NB4 (cell line): ENCODE measurements around the gene JAKMIP2.
"Not testable (repeated sequence)": the region's sequence is repeated elsewhere in the genome, so short reads cannot be mapped to it uniquely, and the experiment has no call there.

Experiments
- DNase-seq: peaks from one replicate; pipeline ENCODE4 v3.0.0; 2010; ENCODE audit warnings: low read depth
- H3K4me3 ChIP-seq: one replicate; pipeline ENCODE4 v1.5.1; 2011; ENCODE audit warnings: mild to moderate bottlenecking, low read depth, low read length, moderate library complexity
- MAX ChIP-seq: IDR thresholded peaks from 2 replicates; pipeline ENCODE4 v1.6.1; 2011; ENCODE audit warnings: low read depth, low read length
- MYC ChIP-seq: IDR thresholded peaks from 2 replicates; pipeline ENCODE4 v1.6.1; 2011; ENCODE audit warnings: low read depth, low read length
- POLR2A ChIP-seq: IDR thresholded peaks from 2 replicates; pipeline ENCODE4 v1.6.1; 2011; ENCODE audit warnings: mild to moderate bottlenecking; ENCODE audit not compliant: insufficient read length; ENCODE audit errors: extremely low read depth
- TF ChIP-seq, protein P1 (sequence below): IDR thresholded peaks from one replicate; pipeline ENCODE4 v1.5.1; 2012; ENCODE audit warnings: low read depth, low read length

Gene JAKMIP2

GRCh38 chr5:147557876-147558745 lies 224.4 kb downstream of the JAKMIP2 start:
- DNase-seq, result no peak
- TF ChIP-seq, protein P1, sequence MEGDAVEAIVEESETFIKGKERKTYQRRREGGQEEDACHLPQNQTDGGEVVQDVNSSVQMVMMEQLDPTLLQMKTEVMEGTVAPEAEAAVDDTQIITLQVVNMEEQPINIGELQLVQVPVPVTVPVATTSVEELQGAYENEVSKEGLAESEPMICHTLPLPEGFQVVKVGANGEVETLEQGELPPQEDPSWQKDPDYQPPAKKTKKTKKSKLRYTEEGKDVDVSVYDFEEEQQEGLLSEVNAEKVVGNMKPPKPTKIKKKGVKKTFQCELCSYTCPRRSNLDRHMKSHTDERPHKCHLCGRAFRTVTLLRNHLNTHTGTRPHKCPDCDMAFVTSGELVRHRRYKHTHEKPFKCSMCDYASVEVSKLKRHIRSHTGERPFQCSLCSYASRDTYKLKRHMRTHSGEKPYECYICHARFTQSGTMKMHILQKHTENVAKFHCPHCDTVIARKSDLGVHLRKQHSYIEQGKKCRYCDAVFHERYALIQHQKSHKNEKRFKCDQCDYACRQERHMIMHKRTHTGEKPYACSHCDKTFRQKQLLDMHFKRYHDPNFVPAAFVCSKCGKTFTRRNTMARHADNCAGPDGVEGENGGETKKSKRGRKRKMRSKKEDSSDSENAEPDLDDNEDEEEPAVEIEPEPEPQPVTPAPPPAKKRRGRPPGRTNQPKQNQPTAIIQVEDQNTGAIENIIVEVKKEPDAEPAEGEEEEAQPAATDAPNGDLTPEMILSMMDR, result no peak
- no peak for TF ChIP-seq MYC
- no peak for TF ChIP-seq MAX
- TF ChIP-seq POLR2A, result no peak
- H3K4me3 ChIP-seq, result no peak overlapping the region

GRCh38 chr5:147555176-147555575 lies 227.4 kb downstream of the JAKMIP2 start:
- TF ChIP-seq, protein P1, result no peak
- peak; percentile 3 for DNase-seq
- H3K4me3 ChIP-seq, result no peak overlapping the region

GRCh38 chr5:147554261-147554817 lies 228.2 kb downstream of the JAKMIP2 start:
- TF ChIP-seq MYC, result no peak
- TF ChIP-seq MAX, result no peak
- TF ChIP-seq POLR2A, result no peak
- TF ChIP-seq, protein P1, result no peak
- H3K4me3 ChIP-seq, result no peak overlapping the region
- DNase-seq, result no peak

DNA sequence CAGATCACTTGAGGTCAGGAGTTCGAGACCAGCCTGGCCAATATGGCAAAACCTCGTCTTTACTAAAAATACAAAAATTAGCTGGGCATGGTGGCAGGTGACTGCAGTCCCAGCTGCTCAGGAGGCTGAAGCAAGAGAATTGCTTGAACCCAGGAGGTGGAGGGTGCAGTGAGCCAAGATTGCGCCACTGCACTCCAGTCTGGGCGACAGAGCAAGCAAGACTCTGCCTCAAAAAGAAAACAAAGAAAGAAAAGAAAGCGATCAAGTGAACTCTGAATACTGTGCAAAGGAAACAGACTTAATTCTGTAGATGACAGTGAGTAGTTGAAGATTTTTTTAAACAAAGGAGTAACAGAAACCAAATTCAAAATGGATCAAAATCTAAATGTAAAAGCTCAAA lies 228.7 kb downstream of the JAKMIP2 start:
- not testable (repeated sequence) for H3K4me3 ChIP-seq, DNase-seq

DNA sequence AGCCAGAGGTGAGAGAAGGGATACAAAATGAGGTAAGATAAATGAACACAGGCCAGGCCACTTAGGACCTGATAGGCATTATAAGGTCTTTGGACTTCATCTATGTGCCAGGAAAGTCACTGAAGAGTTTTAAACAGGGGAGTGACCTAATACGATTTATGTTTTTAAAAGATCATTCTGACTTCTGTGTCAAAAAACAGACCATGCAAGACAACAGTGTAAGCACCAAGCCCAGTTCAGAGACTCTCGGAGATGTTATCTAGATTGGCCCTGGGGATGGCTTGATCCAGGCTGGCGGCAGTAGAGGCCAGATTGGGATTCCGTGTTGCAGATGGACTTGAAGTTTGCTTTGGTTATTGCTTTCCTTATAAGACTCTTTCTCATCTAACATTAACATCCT lies 229.6 kb downstream of the JAKMIP2 start:
- no peak for TF ChIP-seq MYC
- no peak for TF ChIP-seq POLR2A
- TF ChIP-seq, protein P1, result no peak
- TF ChIP-seq MAX, result no peak
- no peak for DNase-seq
- H3K4me3 ChIP-seq, result no peak overlapping the region

- H3K4me3 ChIP-seq, result no peak overlapping the region
- no peak for DNase-seq
- TF ChIP-seq MAX (no peak), POLR2A (no peak), MYC (no peak)
- TF ChIP-seq, protein P1, result no peak
Observed at GRCh38 chr5:147551677-147552076, 230.9 kb downstream of the JAKMIP2 start.
